GM18907 (cell line): Measurements from ENCODE around the gene RAB44.

Experiments used
- ATAC-seq: cut with Tn5 transposase; IDR thresholded peaks from one replicate; pipeline ENCODE4 v1.9.1; 2021; ENCODE audit warnings: mild to moderate bottlenecking, moderate library complexity; ENCODE audit not compliant: unreplicated experiment

RAB44 gene

GRCh38 chr6:36765594-36766398 lies 68.2 kb downstream of the RAB44 start:
- ATAC-seq: peak; percentile 74

GRCh38 chr6:36766399-36766945 lies 68.8 kb downstream of the RAB44 start:
- ATAC-seq: no peak

GRCh38 chr6:36769183-36769675 lies 71.6 kb downstream of the RAB44 start:
- no peak for ATAC-seq

GRCh38 chr6:36769676-36770499 lies 72.3 kb downstream of the RAB44 start:
- ATAC-seq: no peak

GRCh38 chr6:36771145-36771544 lies 73.5 kb downstream of the RAB44 start:
- no peak for ATAC-seq

GRCh38 chr6:36772397-36772796 lies 74.8 kb downstream of the RAB44 start:
- ATAC-seq: no peak

- ATAC-seq: no peak
Observed at GRCh38 chr6:36774331-36774730, 76.7 kb downstream of the RAB44 start.

- no peak for ATAC-seq
Observed at GRCh38 chr6:36776167-36776566, 78.5 kb downstream of the RAB44 start.

GRCh38 chr6:36777801-36778200 lies 80.2 kb downstream of the RAB44 start:
- ATAC-seq: no peak

- no peak for ATAC-seq
Observed at GRCh38 chr6:36779227-36779626, 81.6 kb downstream of the RAB44 start.

- ATAC-seq: no peak
Observed at GRCh38 chr6:36780442-36781177, 83.0 kb downstream of the RAB44 start.

- ATAC-seq: peak; percentile 62
Observed at GRCh38 chr6:36781669-36782068, 84.0 kb downstream of the RAB44 start.
